DND-41 (cell line): ENCODE measurements around the gene PPAT.

Source experiments
- EZH2 ChIP-seq: IDR thresholded peaks from 3 replicates; pipeline ENCODE4 v1.6.1; 2012; ENCODE audit warnings: borderline replicate concordance, low read depth, mild to moderate bottlenecking, moderate library complexity, low read length, inconsistent platforms; ENCODE audit not compliant: severe bottlenecking
- TF ChIP-seq, protein P1 (sequence below): IDR thresholded peaks from 2 replicates; pipeline ENCODE4 v1.5.1; 2012; ENCODE audit warnings: borderline replicate concordance, low read length, moderate library complexity, mild to moderate bottlenecking; ENCODE audit not compliant: poor library complexity, severe bottlenecking; ENCODE audit errors: extremely low read depth

DNA sequence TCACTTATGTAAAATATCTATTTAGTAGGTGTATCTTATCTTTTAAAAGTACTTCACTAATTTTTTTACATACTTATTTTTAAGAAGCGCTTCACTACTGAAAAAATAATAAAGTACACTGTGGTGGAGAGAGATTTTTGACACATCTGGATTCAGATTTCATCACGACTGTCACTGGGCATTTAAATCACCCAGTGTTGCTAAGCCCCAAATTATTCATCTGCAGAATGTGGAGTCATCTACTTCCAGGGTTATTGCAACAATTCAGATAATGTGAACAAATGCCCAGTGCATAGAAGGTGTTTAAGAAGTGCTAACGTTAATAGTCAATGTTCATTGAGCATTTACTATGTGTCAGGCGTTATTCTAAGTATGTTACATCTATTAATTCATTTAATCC lies 90.0 kb downstream of the PPAT start:
- TF ChIP-seq, protein P1, sequence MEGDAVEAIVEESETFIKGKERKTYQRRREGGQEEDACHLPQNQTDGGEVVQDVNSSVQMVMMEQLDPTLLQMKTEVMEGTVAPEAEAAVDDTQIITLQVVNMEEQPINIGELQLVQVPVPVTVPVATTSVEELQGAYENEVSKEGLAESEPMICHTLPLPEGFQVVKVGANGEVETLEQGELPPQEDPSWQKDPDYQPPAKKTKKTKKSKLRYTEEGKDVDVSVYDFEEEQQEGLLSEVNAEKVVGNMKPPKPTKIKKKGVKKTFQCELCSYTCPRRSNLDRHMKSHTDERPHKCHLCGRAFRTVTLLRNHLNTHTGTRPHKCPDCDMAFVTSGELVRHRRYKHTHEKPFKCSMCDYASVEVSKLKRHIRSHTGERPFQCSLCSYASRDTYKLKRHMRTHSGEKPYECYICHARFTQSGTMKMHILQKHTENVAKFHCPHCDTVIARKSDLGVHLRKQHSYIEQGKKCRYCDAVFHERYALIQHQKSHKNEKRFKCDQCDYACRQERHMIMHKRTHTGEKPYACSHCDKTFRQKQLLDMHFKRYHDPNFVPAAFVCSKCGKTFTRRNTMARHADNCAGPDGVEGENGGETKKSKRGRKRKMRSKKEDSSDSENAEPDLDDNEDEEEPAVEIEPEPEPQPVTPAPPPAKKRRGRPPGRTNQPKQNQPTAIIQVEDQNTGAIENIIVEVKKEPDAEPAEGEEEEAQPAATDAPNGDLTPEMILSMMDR, result no peak
- TF ChIP-seq EZH2, result no peak
